Renal cortical epithelial cell (primary cell): ENCODE data around the gene FANCC. TPM values are rescaled to one million over a fixed set of nuclear protein-coding genes. Genes with fewer than 3 reads are reported as not detected.

Experiments
- DNase-seq: peaks from one replicate; pipeline ENCODE4 v3.0.0-alpha.2; 2011; ENCODE audit warnings: low read depth
- total RNA-seq: library from RNA; depleted of rRNA; stranded (reverse); fragments of >200 nt; gene quantifications from 2 replicates; pipeline ENCODE4 v1.2.3, GENCODE V29; 2014

FANCC gene
- total RNA-seq, 1 donor from 2014 or later = 8.6 TPM

DNA sequence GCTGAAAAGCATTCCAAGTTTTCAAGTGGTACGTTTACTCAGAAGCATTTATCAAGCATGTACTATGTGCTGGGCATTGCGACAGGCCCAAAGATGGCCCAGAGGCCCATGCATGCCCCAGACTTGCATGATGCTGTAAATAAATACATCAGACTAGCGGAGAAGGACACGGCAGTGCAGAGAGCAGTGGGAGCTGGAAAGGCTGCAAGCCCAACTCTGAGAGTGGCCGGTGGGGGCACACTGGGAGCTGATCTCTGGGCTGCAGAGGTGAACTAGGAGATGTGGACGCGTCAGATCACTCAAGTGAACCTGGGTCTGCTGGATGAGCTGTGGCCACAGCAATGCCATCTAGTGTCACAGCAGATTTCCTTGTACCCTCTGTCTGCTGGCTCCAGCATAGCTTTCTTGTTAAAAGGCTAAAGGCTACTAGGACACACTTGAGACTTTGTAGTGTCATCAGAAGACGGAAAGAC is 246.9 kb downstream of the FANCC start:
- DNase-seq = no peak

DNA sequence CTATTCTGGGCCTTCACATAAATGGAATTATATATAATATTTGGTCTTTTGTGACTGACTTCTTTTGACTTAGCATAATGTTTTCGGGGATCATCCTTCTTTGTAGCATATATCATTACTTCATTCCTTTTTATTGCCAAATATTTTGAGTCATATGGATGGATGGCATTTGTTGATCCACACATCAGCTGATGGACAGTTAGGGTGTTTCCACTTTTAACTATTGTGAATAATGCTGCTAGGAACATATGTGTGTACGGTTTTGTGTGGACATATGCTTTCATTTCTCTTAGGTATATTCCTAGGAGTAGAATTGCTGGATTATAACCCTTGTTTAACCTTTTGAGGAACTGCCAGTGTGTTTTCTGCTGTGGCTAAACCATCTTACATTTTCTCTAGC is 249.6 kb downstream of the FANCC start:
- DNase-seq = no peak

DNA sequence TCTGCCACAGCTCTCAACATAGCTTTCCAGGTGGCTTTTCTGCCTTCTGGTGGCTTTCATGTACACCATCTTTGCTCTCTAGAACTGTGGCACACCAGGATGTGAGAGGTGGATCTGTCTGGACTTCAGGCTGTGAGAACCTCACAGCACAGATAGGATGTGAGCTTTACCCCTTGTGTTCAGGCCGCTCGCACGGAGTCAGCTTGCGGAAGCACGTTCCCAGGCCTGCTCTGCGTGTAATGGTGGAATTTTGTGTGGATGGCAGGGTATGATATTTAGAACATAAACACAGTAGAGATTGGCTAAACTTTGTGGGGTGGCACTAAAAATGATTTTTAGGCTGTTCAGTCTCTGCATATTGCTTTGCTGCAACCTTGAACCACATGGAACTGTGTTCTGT is 250.5 kb downstream of the FANCC start:
- no peak for DNase-seq

DNA sequence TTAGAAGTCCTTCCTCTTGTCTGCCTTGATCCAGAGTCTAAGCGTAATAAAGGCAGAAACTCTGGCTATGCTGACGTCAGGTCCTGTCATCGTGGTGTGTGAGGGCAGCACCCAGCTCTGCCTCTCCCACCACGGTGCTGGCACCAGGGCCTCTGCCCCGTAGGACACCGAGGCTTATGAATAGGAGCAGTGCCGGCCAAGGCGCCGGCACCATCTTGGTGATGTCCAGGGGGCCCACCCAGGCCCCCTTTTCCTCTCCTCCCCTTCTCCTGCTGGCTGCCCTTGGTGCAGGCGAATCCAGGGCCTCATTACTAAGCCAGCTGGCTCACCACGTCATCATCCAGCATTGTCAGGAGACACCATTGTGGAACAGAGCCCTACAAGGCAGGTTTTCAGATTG is 252.3 kb downstream of the FANCC start:
- DNase-seq = no peak

DNA sequence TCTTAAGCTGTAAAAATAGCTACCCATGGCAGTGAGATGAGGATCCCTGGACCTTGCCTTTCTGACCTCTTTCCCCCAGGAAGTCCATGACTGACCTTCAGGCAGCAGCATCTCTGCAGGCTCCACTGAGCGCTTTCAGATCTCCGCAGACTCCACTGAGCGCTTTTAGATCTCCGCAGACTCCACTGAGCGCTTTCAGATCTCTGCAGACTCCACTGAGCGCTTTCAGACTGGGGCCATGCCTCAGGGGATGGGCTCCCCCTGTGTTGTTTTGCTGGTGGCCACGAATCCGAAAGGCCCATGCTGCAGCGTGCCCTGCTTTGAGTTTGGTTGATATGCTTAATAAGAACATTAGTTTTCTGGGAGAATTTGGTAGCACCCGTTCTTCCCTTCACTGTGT is 254.2 kb downstream of the FANCC start:
- DNase-seq = no peak

DNA sequence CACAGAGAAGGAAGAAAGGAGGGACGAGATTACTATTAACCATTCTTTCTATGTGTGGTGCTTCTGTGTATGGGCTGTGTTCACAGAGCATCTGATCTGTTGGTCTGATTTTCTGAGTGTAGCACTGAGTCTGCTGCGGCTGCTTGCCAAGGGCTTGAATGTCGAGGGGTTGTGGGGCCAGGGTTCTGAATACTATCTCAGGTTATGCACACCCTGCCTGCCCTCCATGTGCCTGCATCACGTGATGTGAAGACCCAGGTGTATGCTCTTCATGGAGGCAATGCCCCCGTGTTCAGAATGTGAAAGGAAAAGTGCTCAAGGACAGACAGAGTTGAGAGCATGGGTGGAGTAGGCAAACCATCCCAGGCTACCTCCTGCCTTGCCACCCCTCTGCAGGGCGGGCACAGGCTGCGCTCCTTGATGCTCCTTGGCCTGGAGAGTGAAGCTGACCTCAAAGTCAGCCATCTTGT is 254.9 kb downstream of the FANCC start:
- DNase-seq = no peak

DNA sequence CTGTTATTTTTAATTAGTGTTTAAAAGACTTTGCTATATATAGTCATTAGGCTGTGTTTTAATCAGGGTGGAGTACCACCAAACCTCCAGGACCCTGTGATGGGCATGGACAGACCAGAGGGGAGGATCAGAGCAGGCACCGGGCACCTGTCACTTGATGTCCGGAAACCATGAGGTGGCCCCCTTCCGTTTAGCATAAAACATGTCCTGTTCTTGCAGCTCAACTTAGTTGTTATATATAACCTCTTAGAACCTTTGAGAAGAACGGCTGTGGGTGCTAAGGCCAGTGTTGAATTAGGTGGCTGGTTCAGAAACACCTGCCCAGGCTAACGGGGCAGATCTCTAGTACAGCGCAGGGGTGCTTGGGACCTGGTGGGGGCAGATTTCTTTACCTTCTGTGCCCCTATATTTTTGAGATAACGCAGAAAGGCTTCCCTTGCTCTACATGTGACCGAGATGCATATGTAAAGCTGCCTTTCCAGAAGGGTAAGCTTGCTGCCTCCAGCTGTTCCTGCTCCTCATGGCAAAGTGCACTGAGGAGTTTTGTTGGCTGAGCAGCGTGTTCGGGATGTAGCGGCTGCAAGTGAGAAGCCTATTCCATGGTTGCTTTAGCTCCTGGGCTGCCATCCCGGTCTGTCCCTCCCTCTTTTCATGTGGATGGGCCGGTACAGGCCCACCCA is 255.5 kb downstream of the FANCC start:
- DNase-seq = no peak

DNA sequence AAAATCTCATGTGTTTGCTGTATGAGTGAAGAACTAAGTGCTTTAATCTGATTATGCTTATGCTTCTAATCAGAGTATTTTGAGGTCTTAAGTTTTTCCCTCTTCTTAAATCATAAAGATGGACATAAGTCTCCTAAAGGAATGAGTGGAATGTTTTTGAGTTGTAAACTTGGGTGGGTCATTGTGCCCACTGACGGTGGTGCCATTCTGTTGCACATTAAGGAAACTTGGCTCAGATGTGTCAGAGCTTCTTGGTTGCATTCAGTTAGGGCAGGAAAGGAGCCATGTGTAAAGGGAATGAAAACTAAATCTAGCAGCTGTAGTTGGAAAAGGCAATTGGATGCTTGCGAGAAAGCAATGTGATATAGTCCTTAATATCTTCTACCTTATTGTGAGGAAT is 256.6 kb downstream of the FANCC start:
- DNase-seq = no peak

DNA sequence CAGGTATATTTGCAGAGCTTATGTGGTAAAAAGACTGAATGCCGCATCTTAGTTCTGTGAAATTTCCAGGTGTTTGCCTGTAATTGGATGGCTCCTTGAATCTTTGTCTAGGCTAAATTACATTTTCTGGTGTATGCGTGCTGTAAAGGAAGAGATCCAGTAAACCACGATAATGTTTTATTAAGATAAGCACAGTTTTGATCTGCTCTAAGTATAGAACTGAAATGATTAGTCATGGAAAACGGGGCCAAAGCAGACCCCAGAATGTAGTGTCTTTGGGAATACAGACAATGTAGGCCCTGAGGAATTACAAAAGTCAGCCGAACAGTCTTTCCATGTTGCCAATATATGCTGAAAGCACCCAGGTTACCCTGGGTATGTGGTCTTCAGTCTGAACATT is 257.3 kb downstream of the FANCC start:
- DNase-seq = no peak

DNA sequence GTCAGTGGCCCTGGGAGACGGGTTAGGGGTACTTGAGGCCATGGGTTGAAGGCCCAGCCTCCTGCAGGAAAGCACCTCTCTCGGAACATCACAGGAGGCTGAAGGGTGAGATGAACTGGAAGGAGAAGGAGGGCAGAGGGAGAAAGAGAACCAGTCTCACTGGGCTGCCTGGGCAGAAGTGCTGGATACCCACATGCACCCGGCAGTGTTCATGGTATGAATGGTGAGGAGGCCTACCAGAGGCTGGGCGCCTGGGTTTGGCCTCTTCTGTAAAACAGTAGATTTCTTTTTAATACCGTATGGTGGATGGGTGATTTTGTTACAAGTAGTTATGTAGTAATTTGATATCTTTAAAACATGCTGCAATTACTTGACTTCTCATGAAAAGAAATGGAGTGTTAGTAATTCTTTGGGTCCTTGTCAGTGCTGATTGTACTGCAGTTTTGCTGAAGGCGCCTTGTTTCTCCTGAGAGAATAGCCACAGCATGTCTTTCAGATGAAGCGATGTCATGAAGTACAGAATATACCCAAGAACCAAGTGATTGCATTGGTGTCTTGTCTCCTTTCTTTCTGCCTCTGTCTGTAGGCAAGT is 258.6 kb downstream of the FANCC start:
- DNase-seq = no peak

DNA sequence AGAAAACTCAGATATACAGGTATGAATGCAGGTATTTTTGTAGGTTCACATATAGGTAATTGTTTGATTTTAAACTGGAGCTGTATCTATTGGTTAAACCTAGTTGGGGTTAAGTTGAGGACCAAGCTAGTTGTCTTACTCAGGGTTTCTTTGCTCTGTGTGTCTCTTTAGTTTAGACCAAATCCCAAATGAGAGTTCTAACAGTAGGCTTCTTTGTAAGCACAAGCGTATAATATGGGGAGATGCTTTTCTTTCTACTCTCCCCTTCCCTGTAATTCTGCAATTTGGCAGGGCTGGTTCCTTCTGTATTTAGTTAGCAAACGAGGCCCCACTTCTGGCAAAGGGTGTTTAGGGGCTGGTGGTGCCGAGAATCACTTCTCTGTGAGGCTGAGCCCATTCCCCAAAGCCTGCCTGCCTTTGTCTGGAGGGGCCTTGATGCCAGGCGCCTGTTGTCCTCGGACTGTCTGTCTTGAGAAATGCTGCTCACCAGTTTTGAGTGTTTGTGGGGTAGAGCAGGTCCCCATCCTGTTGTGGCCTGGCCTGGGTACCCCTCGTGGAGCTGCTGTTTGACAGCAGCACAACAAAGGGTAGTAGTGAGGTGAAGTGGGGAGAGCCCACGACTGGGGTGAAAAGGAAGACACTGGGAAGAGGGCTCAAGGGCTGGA is 259.3 kb downstream of the FANCC start:
- DNase-seq = no peak

DNA sequence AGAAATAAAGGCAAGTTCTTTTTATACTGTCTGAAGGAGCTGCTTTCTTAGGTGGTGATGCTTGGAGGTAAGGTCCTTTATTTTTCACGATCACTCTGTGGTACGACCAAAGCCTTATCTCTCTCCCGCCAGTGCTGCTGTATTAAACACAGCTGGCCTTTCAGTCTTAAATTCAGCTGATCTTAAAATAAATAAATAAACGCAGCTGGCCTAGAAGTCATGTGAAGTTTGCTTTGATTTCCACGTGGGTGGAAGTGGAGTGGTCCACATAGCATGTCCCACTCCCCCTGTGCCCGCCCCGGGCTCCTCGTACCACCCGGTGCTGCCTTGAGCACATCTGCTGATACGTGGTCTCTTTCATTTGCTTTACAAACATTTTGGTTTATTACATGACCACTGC is 260.4 kb downstream of the FANCC start:
- DNase-seq = no peak

DNA sequence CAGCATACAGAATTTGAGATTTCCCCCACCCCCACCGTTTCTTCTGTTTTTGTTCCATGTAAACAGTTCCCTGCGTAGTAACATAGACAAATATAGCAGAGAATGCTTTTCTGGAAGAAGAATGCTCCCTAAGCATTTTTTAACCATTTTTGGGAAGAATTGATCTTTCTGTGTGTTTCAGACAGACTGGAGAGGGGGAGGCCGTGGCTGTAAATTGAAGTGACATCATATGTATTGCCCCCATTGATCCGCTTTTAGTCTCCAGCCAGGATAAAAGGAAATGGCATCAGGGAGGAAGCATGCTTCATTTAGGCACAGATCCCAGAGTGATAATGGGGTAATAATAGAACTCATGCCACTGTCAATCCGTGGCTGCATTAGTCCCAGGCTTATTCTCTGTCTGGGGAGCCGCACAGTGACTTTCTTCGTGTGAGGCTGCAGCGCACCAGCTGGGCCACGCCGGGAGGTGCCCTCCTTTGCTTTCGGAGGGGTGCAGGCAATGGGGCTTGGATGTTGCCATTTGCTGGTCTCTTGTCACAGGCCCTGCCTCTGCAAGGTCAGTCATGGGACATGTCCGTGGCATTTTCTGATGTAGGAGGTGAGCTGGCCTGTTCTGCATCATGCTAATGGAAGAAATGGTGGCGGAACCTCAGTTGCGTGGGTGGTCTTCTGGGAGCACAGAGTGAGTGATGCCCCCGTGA is 261.5 kb downstream of the FANCC start:
- peak; percentile 41 for DNase-seq

DNA sequence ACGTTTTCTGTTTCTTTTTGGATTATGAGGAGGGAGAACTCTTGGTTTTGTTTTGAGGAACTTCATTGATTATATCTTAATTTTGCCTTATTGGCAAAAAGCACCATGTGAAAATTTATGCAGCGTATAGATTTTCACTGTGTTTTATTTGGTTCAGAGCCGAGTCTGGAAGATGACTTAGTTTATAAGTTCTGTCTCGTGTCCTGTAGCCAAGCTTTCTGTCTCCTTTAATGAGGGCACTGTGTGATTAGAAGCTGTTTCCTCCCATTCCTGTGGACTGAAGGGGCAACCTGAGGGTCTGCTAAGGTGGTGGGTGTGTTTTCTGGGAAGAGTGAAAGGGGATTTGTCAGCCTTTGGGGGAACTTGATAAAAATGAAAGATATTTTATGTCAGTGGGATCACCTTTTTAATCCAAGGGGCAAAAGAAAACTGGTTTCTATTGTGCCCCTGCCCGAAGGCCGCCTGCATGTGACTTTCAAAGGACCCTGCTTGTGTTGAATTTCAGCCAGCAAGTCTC is 262.1 kb downstream of the FANCC start:
- no peak for DNase-seq

DNA sequence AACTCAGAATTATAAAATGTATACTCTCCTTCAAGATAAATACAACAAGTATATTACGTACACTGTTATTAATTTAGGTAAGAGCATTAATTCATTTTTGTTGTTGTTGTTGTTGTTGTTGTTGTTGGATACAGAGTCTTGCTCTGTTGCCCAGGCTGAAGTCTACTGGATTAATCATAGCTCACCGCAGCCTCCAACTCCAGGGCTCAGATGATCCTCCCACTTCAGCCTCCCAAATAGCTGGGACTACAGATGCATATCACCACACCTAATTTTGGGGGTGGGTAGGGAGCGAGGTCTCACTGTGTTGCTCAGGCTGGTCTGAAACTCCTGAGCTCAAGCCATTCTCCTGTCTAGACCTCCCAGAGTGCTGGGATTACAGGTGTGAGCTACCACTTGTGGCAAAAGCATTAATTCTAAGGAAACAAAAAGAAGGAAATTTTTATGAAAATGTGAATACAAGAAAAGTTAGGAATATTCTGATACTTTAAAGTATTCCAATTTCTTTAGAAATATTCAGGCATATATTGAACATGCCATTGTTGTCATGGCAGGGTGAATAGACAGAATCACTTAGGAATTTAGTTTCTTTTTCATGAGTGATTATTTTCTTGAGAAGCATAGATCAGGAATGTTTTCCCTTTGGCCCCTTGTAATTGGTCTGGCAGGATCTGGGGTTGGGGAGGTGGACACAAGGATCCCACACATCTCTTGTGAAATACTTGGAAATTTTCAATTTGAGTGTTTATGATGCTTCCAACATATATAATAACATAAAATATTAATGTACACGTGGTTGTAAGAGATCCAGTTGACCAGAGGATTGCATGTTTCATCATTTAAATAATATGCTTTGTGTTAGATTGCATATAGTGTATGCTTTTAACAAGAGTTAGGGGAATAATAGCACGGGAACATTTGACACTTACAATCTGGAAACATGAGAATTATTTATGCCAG is 263.6 kb downstream of the FANCC start:
- no peak for DNase-seq

DNA sequence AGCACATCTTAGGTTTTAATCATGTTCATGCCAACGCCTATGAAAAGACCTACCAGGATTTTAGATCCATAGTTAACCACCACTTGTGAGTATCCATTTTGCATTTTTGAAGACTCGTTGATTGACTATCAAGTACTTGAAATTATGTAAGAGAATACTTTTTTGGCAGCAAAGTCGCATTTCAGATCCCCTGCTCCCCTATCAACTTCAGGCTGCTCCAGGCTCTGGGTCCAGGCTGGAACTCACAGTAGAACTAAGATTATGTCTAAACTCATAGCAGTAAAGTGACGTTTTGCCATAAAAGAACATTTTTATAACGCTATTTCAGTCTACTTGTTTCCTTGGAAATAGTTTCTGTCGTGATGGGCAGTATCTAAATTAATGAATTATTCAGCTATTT is 267.7 kb downstream of the FANCC start:
- no peak for DNase-seq

Other genes starting within 250 kb of the FANCC start
- gene PTCH1, start 199.3 kb upstream of the FANCC start, total RNA-seq = 1.9 and 2.2 TPM in 2 replicates